ENCODE data around the gene LYSMD3. TPM values are rescaled to one million over a fixed set of nuclear protein-coding genes. Genes with fewer than 3 reads are reported as not detected.

The LYSMD3 gene
- total RNA-seq, 2 donors from 2014 or later, result 17.8 to 24.7 TPM

DNA sequence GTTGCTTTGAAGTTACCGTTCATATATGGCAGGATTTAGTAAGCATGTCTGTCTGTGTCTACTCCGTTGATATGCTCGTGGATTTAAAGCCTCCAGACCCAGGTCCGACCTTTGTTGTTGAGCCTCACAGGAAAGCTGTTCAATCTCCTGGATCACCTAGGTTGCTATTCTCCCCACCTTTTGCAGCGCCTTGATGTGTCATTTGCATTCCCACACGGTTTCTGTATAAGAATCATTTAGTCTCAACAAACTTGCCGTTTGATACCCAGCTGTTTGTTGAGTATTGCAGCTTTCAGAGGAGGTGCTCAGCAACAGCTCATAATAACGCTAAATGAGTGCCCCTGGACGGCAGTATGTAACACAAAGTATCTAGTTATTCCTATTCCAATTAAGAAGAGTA is 28.0 kb upstream of the LYSMD3 start:
- ATAC-seq, result no peak
- no peak for DNase-seq
- no peaks in the 10 kb centered on the region for H3K9me3 ChIP-seq (ENCODE audit: control insufficient read depth, low read length, poor library complexity, severe bottlenecking)
- Mint-ChIP-seq H3K4me3 (peak overlapping the region; percentile 86), H3K27ac (no peak overlapping the region), H3K27me3 (peaks cover 83% of the 10 kb centered on the region), H3K36me3 (ENCODE audit: low read depth) (no peaks in the 10 kb centered on the region), H3K4me1 (peaks cover 15% of the 10 kb centered on the region)

DNA sequence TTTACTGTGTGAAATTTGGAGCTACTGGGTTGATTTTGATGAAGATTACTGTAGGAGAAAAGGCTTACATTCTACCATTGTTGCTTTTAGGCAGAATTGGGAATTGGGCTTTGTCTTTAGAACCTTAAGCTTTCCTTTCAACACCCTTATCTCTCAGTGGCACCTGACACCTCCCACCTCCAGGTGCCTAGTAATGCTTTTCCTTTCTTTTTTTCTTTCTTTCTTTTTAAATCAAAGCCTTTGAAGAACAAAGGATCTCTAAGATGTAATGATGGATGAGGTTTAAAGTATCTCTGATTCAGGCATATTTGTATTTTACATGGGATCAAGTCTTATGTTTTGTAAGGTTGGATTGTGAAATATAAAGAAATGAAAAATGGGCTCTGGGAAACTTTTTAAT is 26.3 kb upstream of the LYSMD3 start:
- no peak overlapping the region for H3K27ac Mint-ChIP-seq
- no peaks in the 10 kb centered on the region for H3K36me3 Mint-ChIP-seq (ENCODE audit: low read depth)
- H3K9me3 ChIP-seq (ENCODE audit: control insufficient read depth, low read length, poor library complexity, severe bottlenecking), result no peaks in the 10 kb centered on the region
- ATAC-seq, result no peak
- no peak overlapping the region for H3K4me3 Mint-ChIP-seq
- peaks cover 15% of the 10 kb centered on the region for H3K4me1 Mint-ChIP-seq
- H3K27me3 Mint-ChIP-seq, result peaks cover 88% of the 10 kb centered on the region
- no peak for DNase-seq

DNA sequence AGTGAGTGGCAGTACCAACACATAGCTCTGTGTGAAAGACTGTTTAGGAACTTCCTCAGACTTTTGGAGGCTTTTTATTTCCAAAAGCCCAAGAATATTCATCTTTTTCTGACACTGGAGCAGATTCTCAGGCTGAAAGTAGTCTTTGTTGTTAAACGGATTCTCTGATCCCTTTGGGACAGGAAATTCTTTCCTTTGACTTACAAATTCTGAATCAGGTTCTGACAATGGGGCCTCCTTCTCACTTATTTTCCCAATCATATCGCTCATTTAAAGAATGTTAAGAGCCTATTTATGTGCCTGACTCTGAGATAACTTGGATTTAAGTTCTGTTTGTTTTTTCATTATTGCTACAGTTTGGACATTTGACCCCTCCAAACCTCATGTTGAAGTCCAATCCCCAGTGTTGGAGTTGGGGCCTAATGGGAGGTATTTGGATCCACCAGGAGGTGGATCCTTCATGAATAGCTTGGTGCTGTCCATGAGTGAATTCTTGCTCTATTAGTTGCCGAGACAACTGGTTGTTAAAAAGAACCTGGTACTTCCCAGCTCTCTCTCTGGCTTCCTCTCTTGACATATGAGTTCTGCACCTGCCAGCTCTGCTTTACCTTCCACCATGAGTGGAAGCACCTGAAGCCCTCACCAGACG is 25.1 kb upstream of the LYSMD3 start:
- Mint-ChIP-seq H3K4me1 (peaks cover 17% of the 10 kb centered on the region), H3K36me3 (ENCODE audit: low read depth) (no peaks in the 10 kb centered on the region), H3K4me3 (no peak overlapping the region), H3K27ac (no peak overlapping the region), H3K27me3 (peaks cover 85% of the 10 kb centered on the region)
- no peaks in the 10 kb centered on the region for H3K9me3 ChIP-seq (ENCODE audit: control insufficient read depth, low read length, poor library complexity, severe bottlenecking)
- ATAC-seq (no peak), DNase-seq (no peak)

DNA sequence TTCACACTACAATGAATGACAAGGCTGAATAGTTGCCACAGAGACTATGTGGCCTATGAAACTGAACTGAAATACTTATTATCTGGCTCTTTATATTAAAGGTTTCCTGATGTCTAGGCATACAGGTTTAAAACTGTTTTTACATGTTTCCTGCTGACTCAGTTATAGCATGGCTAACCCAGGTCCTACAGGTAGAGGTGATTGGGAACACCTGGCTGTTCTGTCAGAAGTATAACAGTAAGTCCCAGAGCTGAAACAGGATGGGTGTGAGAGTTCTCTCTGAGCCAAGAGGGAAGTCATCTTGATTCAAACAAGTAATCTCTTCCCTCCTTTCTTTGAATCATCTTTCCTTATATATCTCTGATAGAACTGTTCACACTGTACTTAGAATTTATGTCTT is 24.3 kb upstream of the LYSMD3 start:
- Mint-ChIP-seq H3K27me3 (peaks cover 78% of the 10 kb centered on the region), H3K27ac (no peak overlapping the region), H3K36me3 (ENCODE audit: low read depth) (no peaks in the 10 kb centered on the region), H3K4me1 (peaks cover 13% of the 10 kb centered on the region), H3K4me3 (no peak overlapping the region)
- no peak for DNase-seq
- no peak for ATAC-seq
- no peaks in the 10 kb centered on the region for H3K9me3 ChIP-seq (ENCODE audit: control insufficient read depth, low read length, poor library complexity, severe bottlenecking)

DNA sequence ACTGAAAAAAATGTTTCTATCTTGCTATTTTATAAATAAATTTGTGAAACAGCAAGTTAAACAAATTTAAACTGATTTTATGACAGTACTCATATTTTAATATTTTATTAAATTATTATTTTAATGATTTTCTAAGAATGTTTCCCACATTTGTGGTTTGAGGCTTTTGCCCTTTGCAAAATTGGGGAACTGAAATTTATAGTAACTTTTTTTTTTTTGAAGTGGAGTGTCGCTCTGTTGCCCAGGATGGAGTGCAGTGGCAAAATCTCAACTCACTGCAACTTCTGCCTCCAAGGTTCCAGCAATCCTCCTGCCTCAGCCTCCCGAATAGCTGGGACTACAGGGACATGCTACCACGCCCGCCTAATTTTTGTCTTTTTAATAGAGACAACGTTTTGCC is 22.0 kb upstream of the LYSMD3 start:
- no peak overlapping the region for H3K27ac Mint-ChIP-seq
- peaks cover 2% of the 10 kb centered on the region for H3K4me1 Mint-ChIP-seq
- ATAC-seq (no peak), DNase-seq (no peak)
- H3K9me3 ChIP-seq (ENCODE audit: control insufficient read depth, low read length, poor library complexity, severe bottlenecking), result no peaks in the 10 kb centered on the region
- H3K36me3 Mint-ChIP-seq (ENCODE audit: low read depth), result no peaks in the 10 kb centered on the region
- H3K27me3 Mint-ChIP-seq, result peaks cover 67% of the 10 kb centered on the region
- no peak overlapping the region for H3K4me3 Mint-ChIP-seq

DNA sequence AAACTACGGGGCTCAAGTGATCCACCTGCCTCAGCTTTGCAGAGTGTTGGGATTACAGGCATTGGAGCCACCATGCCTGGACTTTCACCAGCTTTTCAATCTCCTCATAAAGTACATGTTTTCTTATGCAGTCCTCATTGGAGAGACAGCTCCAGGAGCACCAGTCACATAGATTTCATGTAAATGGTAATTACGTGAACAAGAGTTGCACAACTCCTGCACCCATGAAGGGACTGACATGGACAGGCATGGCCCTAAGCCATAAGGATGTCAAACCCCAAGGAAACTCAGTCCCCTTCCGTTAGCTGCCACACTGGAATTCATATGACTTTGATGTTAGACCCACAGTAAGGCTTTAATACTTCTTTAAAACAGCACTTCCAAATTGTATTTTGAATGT is 21.6 kb upstream of the LYSMD3 start:
- Mint-ChIP-seq H3K27ac (no peak overlapping the region), H3K4me3 (no peak overlapping the region), H3K36me3 (ENCODE audit: low read depth) (no peaks in the 10 kb centered on the region), H3K27me3 (peaks cover 65% of the 10 kb centered on the region), H3K4me1 (peaks cover 2% of the 10 kb centered on the region)
- H3K9me3 ChIP-seq (ENCODE audit: control insufficient read depth, low read length, poor library complexity, severe bottlenecking), result no peaks in the 10 kb centered on the region
- ATAC-seq, result no peak
- DNase-seq, result no peak

DNA sequence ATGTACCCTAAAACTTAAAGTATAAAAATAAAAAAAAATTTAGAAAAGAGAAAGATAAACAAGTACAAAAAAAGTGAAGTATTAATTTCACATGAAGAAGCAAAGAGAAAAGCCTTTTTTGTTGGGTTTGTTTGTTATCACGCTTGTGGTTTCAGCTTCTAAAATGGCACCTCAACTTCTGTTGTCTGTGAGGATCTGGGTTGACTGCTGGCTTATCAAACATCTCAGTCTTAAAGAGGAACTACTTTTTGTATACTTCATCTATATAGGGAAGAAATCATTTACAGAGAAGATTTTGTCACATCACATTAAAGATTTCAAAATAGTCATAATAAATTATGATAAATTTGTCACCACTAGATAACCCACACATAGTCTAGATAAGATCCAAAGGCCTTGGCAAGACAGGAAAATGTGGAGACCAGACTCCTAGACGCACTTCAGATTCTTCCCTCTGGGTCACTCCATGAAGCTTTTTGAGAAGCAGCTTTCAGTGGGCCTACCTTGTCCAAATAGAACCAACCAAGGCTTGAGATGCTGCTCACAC is 20.4 kb upstream of the LYSMD3 start:
- Mint-ChIP-seq H3K4me1 (peaks cover 2% of the 10 kb centered on the region), H3K36me3 (ENCODE audit: low read depth) (no peaks in the 10 kb centered on the region), H3K27me3 (peaks cover 61% of the 10 kb centered on the region), H3K4me3 (no peak overlapping the region), H3K27ac (no peak overlapping the region)
- H3K9me3 ChIP-seq (ENCODE audit: control insufficient read depth, low read length, poor library complexity, severe bottlenecking), result no peaks in the 10 kb centered on the region
- DNase-seq (no peak), ATAC-seq (peak; percentile 16)

DNA sequence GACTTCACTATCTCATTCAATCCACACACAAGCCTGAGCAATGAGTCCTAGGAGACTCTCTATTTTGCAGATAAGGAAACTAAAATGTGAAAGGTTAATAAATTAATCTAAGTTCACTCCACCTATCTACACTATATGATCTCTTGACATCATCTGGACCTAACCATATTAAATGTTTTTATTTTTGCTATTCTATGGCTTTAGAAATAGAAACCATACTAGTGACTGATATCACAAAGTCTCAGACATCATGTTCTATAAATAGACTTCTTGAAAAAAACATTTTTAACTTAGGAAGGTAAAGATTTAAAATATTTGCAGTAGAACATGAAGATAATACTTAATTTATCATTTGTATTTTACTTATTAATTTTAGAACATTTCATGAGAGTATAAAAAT is 19.8 kb upstream of the LYSMD3 start:
- DNase-seq (no peak), ATAC-seq (no peak)
- Mint-ChIP-seq H3K27me3 (peaks cover 60% of the 10 kb centered on the region), H3K4me1 (peaks cover 2% of the 10 kb centered on the region), H3K36me3 (ENCODE audit: low read depth) (no peaks in the 10 kb centered on the region), H3K4me3 (no peak overlapping the region), H3K27ac (no peak overlapping the region)
- no peaks in the 10 kb centered on the region for H3K9me3 ChIP-seq (ENCODE audit: control insufficient read depth, low read length, poor library complexity, severe bottlenecking)

DNA sequence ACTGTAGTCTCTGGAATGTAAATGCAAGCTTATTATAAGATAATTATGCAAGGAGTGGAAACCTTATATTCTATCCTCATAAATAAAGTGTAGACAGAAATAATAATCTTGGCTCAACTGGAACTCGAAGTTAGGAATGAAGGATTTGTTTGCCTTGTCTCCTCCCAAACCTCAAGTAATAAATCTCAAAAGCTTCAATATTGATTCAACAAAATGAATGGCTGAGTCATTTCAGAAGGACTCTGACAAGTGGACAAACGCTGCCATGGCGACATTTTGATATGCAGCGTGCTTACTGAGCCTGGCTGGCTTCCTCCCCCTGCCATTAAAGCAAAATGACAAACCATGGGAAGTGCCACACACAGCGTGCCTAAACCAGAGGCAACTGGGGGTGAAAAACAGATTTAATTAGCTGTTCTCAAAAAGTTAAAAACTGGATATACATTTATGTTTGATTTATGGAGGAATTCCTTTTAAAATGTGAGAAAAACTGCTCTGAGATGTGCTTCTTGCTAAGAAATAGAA is 18.7 kb upstream of the LYSMD3 start:
- Mint-ChIP-seq H3K27me3 (peaks cover 58% of the 10 kb centered on the region), H3K27ac (no peak overlapping the region), H3K4me3 (no peak overlapping the region), H3K36me3 (ENCODE audit: low read depth) (no peaks in the 10 kb centered on the region), H3K4me1 (peaks cover 2% of the 10 kb centered on the region)
- H3K9me3 ChIP-seq (ENCODE audit: control insufficient read depth, low read length, poor library complexity, severe bottlenecking), result no peaks in the 10 kb centered on the region
- ATAC-seq (no peak), DNase-seq (no peak)

DNA sequence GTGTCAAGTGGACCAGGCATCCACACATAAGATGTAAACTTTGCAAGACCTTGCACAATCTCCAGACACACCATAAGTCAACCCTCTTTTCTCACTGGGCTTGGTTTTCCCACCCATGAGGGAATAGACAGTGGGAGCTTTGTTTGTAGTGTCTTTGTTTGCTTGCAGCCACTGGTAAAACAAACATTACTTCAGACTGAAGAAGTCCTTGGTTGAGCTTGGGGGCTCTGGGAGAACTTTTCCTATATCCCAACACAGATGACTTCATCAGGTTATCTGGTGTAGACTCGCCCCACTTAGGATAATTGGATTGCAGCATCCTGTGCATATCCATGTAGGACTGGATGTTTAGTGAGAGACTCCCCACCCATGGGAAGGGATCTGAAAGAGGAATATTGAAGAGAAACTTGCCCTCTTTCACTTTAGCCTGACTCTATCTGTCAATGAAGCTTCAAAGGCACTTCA is 17.7 kb upstream of the LYSMD3 start:
- no peak for ATAC-seq

DNA sequence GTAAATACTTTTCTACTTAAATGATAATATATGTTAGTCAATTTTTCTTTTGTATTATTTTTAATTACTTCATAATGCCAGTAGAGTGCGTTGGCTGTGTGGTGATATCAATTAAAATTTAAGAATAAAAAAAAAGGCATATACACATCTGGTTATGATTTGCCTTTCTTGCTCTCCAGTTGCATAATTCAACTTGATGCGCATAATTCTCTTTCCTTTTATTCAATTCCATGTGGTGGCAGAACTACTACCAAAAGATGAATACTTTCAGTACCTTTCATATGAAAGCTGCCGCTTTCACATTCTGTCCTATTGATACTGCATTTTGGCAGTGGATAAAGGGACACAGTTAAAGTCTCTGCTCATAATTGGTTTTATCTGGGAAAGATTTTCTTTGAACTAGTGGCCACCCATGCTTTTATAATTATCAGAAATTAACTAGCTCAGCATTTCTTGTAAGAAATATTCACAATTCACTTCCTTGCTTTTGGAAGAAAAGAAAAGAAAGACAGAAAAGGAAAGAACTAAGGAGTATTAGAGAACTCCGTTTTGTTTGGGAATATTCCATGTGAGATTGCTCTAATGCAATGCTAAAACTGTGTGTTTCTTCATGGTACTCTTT is 16.9 kb upstream of the LYSMD3 start:
- no peak overlapping the region for H3K27ac Mint-ChIP-seq
- H3K4me3 Mint-ChIP-seq, result no peak overlapping the region
- ATAC-seq (no peak), DNase-seq (no peak)
- H3K9me3 ChIP-seq (ENCODE audit: control insufficient read depth, low read length, poor library complexity, severe bottlenecking), result no peaks in the 10 kb centered on the region
- H3K36me3 Mint-ChIP-seq (ENCODE audit: low read depth), result no peaks in the 10 kb centered on the region
- H3K27me3 Mint-ChIP-seq, result peaks cover 54% of the 10 kb centered on the region
- H3K4me1 Mint-ChIP-seq, result peaks cover 2% of the 10 kb centered on the region

More for the DNA sequence above, 17.7 kb upstream of the LYSMD3 start:
- no peak overlapping the region for H3K4me3 Mint-ChIP-seq
- no peaks in the 10 kb centered on the region for H3K9me3 ChIP-seq (ENCODE audit: control insufficient read depth, low read length, poor library complexity, severe bottlenecking)
- DNase-seq, result no peak
- peaks cover 55% of the 10 kb centered on the region for H3K27me3 Mint-ChIP-seq
- peaks cover 2% of the 10 kb centered on the region for H3K4me1 Mint-ChIP-seq
- H3K27ac Mint-ChIP-seq, result no peak overlapping the region
- H3K36me3 Mint-ChIP-seq (ENCODE audit: low read depth), result no peaks in the 10 kb centered on the region

DNA sequence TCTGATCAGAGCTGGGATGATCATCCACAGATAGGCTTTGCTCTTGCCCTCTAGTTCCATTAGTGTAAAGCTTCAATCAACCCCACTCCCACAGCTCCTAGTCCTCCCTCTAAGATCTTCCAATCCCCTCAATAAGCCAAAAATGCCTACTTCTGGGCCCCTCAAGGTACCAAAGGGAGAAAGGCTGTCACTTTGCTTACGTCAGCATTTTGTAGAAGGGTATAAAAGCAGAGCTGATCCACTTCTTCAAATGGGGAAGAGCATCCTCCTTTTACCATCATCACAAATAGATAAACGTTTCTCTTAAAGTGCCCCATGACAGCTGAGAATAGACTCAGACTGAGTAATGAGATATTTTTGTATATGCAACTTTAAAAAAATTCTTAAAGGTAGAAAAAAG is 16.1 kb upstream of the LYSMD3 start:
- Mint-ChIP-seq H3K4me3 (no peak overlapping the region), H3K4me1 (peaks cover 2% of the 10 kb centered on the region), H3K36me3 (ENCODE audit: low read depth) (no peaks in the 10 kb centered on the region), H3K27me3 (peaks cover 53% of the 10 kb centered on the region), H3K27ac (no peak overlapping the region)
- ATAC-seq, result no peak
- H3K9me3 ChIP-seq (ENCODE audit: control insufficient read depth, low read length, poor library complexity, severe bottlenecking), result no peaks in the 10 kb centered on the region
- DNase-seq, result no peak

DNA sequence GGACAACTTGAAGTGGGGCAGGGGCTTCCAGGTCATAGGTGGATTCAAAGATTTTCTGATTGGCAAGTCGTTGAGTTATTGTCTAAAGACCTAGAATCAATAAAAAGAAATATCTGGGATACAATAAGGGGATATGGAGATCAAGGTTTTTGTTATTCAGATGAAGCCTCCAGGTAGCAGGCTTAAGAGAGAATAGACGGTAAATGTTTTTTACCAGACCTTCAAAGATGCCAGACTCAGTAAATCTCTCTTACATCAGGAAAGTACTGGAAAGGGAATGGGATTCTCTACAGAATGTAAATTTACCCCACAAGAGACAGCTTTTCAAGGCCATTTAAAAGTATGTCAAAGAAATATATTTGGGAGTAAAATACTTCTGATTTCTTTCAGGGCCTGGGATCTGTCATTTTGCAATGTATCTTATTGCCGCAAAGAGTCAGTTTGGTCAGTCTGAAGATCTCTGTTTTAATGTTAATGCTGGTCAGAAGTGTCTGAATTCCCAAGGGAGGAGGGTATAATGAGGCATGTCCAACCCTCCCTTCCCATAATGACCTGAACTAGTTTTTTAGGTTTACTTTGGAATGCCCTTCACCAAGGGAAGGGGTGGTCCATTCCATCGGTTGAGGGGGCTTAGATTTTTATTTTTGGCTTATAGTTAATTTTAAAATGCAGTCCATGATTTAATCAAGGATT is 13.6 kb upstream of the LYSMD3 start:
- H3K27ac Mint-ChIP-seq, result no peak overlapping the region
- peaks cover 64% of the 10 kb centered on the region for H3K27me3 Mint-ChIP-seq
- ATAC-seq, result no peak

More for the DNA sequence above, 13.6 kb upstream of the LYSMD3 start:
- Mint-ChIP-seq H3K4me1 (no peaks in the 10 kb centered on the region), H3K36me3 (ENCODE audit: low read depth) (no peaks in the 10 kb centered on the region), H3K4me3 (no peak overlapping the region)
- H3K9me3 ChIP-seq (ENCODE audit: control insufficient read depth, low read length, poor library complexity, severe bottlenecking), result no peaks in the 10 kb centered on the region
- DNase-seq, result no peak
